IMR-90 (cell line): ENCODE results near the gene TLR9. TPM values are rescaled to one million over a fixed set of nuclear protein-coding genes. Genes with fewer than 3 reads are reported as not detected.

ENCODE experiments used
- ATAC-seq: fragments of 200-7000 bp; cut with Tn5 transposase; 2 replicates; pipeline ENCODE4 v1.9.1; 2020; ENCODE audit warnings: low read depth, mild to moderate bottlenecking, moderate library complexity
- BruUV-seq: library from RNA; stranded (reverse); fragments of 400-500 nt; replicated peaks from 2 replicates; lab custom pipeline; 2021; lab: Mats Ljungman, UMichigan
- CTCF ChIA-PET: fragments of 300-600 bp; formaldehyde crosslinking; extraction: SDS; loops from one replicate; lab custom pipeline; 2021; ENCODE audit warnings: antibody characterized with exemption; lab: Yijun Ruan, JAX
- POLR2A ChIA-PET: fragments of 300-600 bp; sonication (Branson Sonifier 250); formaldehyde crosslinking; loops from one replicate; lab custom pipeline; 2022; ENCODE audit warnings: antibody characterized with exemption; ENCODE audit not compliant: unreplicated experiment; lab: Charles Lee
- DNase-seq: peaks from one replicate; pipeline ENCODE4 v3.0.0; 2013
- H2AFZ ChIP-seq: replicated peaks from 2 replicates; pipeline ENCODE3; 2013; ENCODE audit warnings: low read length, mild to moderate bottlenecking; ENCODE audit not compliant: poor library complexity
- H2AK5ac ChIP-seq: 2 replicates; pipeline ENCODE4 v1.6.1; 2013; ENCODE audit warnings: low read depth, low read length, inconsistent platforms
- H2AK9ac ChIP-seq: replicated peaks from 2 replicates; pipeline ENCODE3; 2013; ENCODE audit warnings: mild to moderate bottlenecking, low read depth, low read length, moderate library complexity; ENCODE audit not compliant: poor library complexity
- H2BK120ac ChIP-seq: 2 replicates; pipeline ENCODE4 v1.6.1; 2013; ENCODE audit warnings: low read depth, low read length, inconsistent platforms
- H2BK15ac ChIP-seq: 3 replicates; pipeline ENCODE4 v1.6.1; 2013; ENCODE audit warnings: low read depth, low read length, inconsistent platforms
- H2BK20ac ChIP-seq: 2 replicates; pipeline ENCODE4 v1.6.1; 2013; ENCODE audit warnings: low read depth, mild to moderate bottlenecking, inconsistent platforms, low read length, moderate library complexity
- H2BK5ac ChIP-seq: 2 replicates; pipeline ENCODE4 v1.6.1; 2013; ENCODE audit warnings: mild to moderate bottlenecking, low read depth, low read length, inconsistent platforms; ENCODE audit not compliant: poor library complexity, severe bottlenecking
- H3K14ac ChIP-seq: replicated peaks from 2 replicates; pipeline ENCODE4 v1.6.1; 2013; ENCODE audit warnings: low read depth, low read length, inconsistent platforms
- H3K18ac ChIP-seq: 2 replicates; pipeline ENCODE4 v1.6.1; 2013; ENCODE audit warnings: low read depth, low read length, control low read depth
- H3K23ac ChIP-seq: 2 replicates; pipeline ENCODE4 v1.6.1; 2013; ENCODE audit warnings: low read depth, low read length, inconsistent platforms
- H3K27ac ChIP-seq: 2 replicates; pipeline ENCODE4 v1.5.1; 2013; ENCODE audit warnings: mild to moderate bottlenecking, control low read depth, low read length; ENCODE audit not compliant: insufficient read depth
- H3K27me3 ChIP-seq: 2 replicates; pipeline ENCODE4 v1.6.1; 2013; ENCODE audit warnings: low read length; ENCODE audit not compliant: control insufficient read depth, insufficient read depth
- H3K36me3 ChIP-seq: 2 replicates; pipeline ENCODE4 v1.6.1; 2013; ENCODE audit warnings: low read length, mixed read lengths; ENCODE audit not compliant: control insufficient read depth, insufficient read depth
- H3K4ac ChIP-seq: 2 replicates; pipeline ENCODE4 v1.6.1; 2013; ENCODE audit warnings: low read depth, low read length, inconsistent platforms
- H3K4me1 ChIP-seq: 2 replicates; pipeline ENCODE4 v1.6.1; 2013; ENCODE audit warnings: low read length, mixed read lengths; ENCODE audit not compliant: control insufficient read depth, insufficient read depth
- H3K4me2 ChIP-seq: 2 replicates; pipeline ENCODE4 v1.6.1; 2013; ENCODE audit warnings: low read depth, mild to moderate bottlenecking, control low read depth, low read length, moderate library complexity
- H3K4me3 ChIP-seq: 2 replicates; pipeline ENCODE4 v1.5.1; 2013; ENCODE audit warnings: low read depth, mild to moderate bottlenecking, control low read depth, low read length, moderate library complexity; ENCODE audit not compliant: insufficient read depth
- H3K56ac ChIP-seq: 2 replicates; pipeline ENCODE4 v1.6.1; 2013; ENCODE audit warnings: low read length, inconsistent platforms; ENCODE audit not compliant: insufficient read depth; ENCODE audit errors: extremely low read depth
- H3K79me1 ChIP-seq, 2 experiments: 2 replicates each; pipeline ENCODE4 v1.6.1; 2013; ENCODE audit warnings: low read length in 2 of 2, inconsistent platforms in 1 of 2, low read depth in 1 of 2
- H3K9ac ChIP-seq: 2 replicates; pipeline ENCODE4 v1.6.1; 2013; ENCODE audit warnings: low read depth, low read length, control low read depth
- H3K9me1 ChIP-seq: 2 replicates; pipeline ENCODE4 v1.6.1; 2013; ENCODE audit warnings: low read length, inconsistent platforms; ENCODE audit not compliant: insufficient read depth
- H3K9me3 ChIP-seq: 2 replicates; pipeline ENCODE4 v1.6.1; 2013; ENCODE audit warnings: low read length; ENCODE audit not compliant: control insufficient read depth, insufficient read depth
- H4K20me1 ChIP-seq: 2 replicates; pipeline ENCODE4 v1.6.1; 2013; ENCODE audit warnings: low read length, inconsistent platforms; ENCODE audit not compliant: insufficient read depth
- H4K5ac ChIP-seq: 2 replicates; pipeline ENCODE4 v1.6.1; 2013; ENCODE audit warnings: mild to moderate bottlenecking, low read depth, low read length, control low read depth
- H4K8ac ChIP-seq, 2 experiments: 2 replicates each; pipeline ENCODE4 v1.6.1; 2013; ENCODE audit warnings: low read depth in 2 of 2, low read length in 2 of 2, control low read depth in 1 of 2, inconsistent platforms in 1 of 2
- H4K91ac ChIP-seq: 2 replicates; pipeline ENCODE4 v1.6.1; 2013; ENCODE audit warnings: low read depth, low read length, inconsistent platforms; ENCODE audit not compliant: insufficient read depth
- BHLHE40 ChIP-seq: fragments of 150-350 bp; IDR thresholded peaks from 2 replicates; pipeline ENCODE4 v1.6.1; 2016; ENCODE audit warnings: mild to moderate bottlenecking, low read depth, low read length
- CEBPB ChIP-seq: IDR thresholded peaks from 2 replicates; pipeline ENCODE4 v1.6.1; 2012; ENCODE audit warnings: low read depth, low read length, improper control_type of control experiment
- CHD1 ChIP-seq: IDR thresholded peaks from 2 replicates; pipeline ENCODE4 v1.6.1; 2012; ENCODE audit warnings: low read depth, low read length, improper control_type of control experiment
- CTCF ChIP-seq: conservative IDR thresholded peaks from 2 replicates; pipeline ENCODE4 v1.5.1; 2012; ENCODE audit warnings: mild to moderate bottlenecking, low read depth, low read length, improper control_type of control experiment
- MXI1 ChIP-seq: IDR thresholded peaks from 2 replicates; pipeline ENCODE4 v1.6.1; 2012; ENCODE audit warnings: low read depth, mild to moderate bottlenecking, low read length, moderate library complexity, borderline replicate concordance
- POLR2A ChIP-seq: IDR thresholded peaks from 2 replicates; pipeline ENCODE4 v1.6.1; 2012; ENCODE audit warnings: mild to moderate bottlenecking, low read depth, low read length
- RFX5 ChIP-seq: IDR thresholded peaks from 2 replicates; pipeline ENCODE4 v1.8.0; 2012; ENCODE audit warnings: low read depth, mild to moderate bottlenecking, low read length, moderate library complexity
- USF2 ChIP-seq: fragments of 150-350 bp; IDR thresholded peaks from 2 replicates; pipeline ENCODE4 v1.6.1; 2017; ENCODE audit warnings: mild to moderate bottlenecking, antibody characterized with exemption, low read length, low read depth
- WGBS, 2 experiments: methylation state at CpG; one replicate each; pipeline versions ENCODE4 v1.1.5 to v1.1.7; 2013; ENCODE audit warnings: missing lambda C conversion rate in 2 of 2; ENCODE audit not compliant: insufficient read length in 1 of 2; ENCODE audit errors: extremely low coverage in 2 of 2; 5-methylcytosine and 5-hydroxymethylcytosine counted together
- dilution Hi-C: fragments of 300-500 bp; cut with HindIII; formaldehyde crosslinking; loops from one replicate; pipeline ENCODE4 v1.14.3; 2018; ENCODE audit warnings: low sequenced_read_pairs; ENCODE audit not compliant: unreplicated experiment
- in situ Hi-C: fragments of 300-500 bp; cut with MboI; formaldehyde crosslinking; loops from 3 replicates; pipeline ENCODE4 v1.14.3; 2019; ENCODE audit warnings: low sequenced_read_pairs, inconsistent platforms, mixed read lengths
- intact Hi-C: fragments of 100-400 bp; cut with micrococcal nuclease; formaldehyde crosslinking; loops from 2 replicates; pipeline ENCODE4 v1.10.0; 2022
- polyA plus RNA-seq, 3 experiments: library from polyadenylated mRNA; depleted of rRNA; stranded (reverse); fragments of >200 nt; gene quantifications; 2 replicates each; pipeline ENCODE4 v1.2.3, GENCODE V29; 2012; ENCODE audit warnings: low replicate concordance in 1 of 3
- total RNA-seq: library from RNA; depleted of rRNA; stranded (reverse); fragments of >200 nt; gene quantifications from 2 replicates; pipeline ENCODE4 v1.2.3, GENCODE V29; 2012

Gene TLR9
- total and polyA plus RNA-seq, 2 of the 4 experiments (the other 2 are of a cell fraction): not detected

GRCh38 chr3:52218937-52219650, 6.4 kb downstream of the TLR9 start:
- TF ChIP-seq CHD1: no peak
- TF ChIP-seq POLR2A: no peak
- no peak for TF ChIP-seq RFX5
- no peak for TF ChIP-seq BHLHE40
- no peak for TF ChIP-seq MXI1
- no peak for TF ChIP-seq CEBPB
- TF ChIP-seq CTCF: no peak
- TF ChIP-seq USF2: peak; percentile 42
- Histone ChIP-seq H3K18ac (no peak overlapping the region), H3K4me2 (no peak overlapping the region), H3K9me1 (peaks cover 16% of the 10 kb centered on the region), H4K20me1 (peaks cover 15% of the 10 kb centered on the region), H3K27ac (no peak overlapping the region), H3K56ac (no peak overlapping the region), H2BK20ac (no peak overlapping the region), H3K14ac (no peak overlapping the region), H3K23ac (no peak overlapping the region), H3K4me1 (peaks cover 8% of the 10 kb centered on the region), H3K4me3 (no peak overlapping the region), H2BK5ac (no peak overlapping the region), H2BK120ac (no peak overlapping the region), H4K91ac (no peak overlapping the region), H2AK5ac (no peak overlapping the region), H3K27me3 (no peaks in the 10 kb centered on the region), H3K9ac (no peak overlapping the region), H4K5ac (no peak overlapping the region), H3K79me1 (peaks cover 0 to 6% of the 10 kb centered on the region in 2 experiments; a peak in 1 of 4 replicates), H4K8ac (no peak overlapping the region), H2BK15ac (no peak overlapping the region), H3K4ac (no peak overlapping the region), H3K36me3 (peaks cover 17% of the 10 kb centered on the region), H3K9me3 (no peaks in the 10 kb centered on the region), H2AK9ac (peak overlapping the region; percentile 42), H2AFZ (no peak overlapping the region)
- dilution Hi-C loops: no loop called here
- ChIA-PET POLR2A (no interaction called here), CTCF (interaction anchor here (0.6 to 0.7 kb wide), 3 partner anchors 11 to 37 kb away, joined by 3 to 7 read pairs (median 6); no protein-coding TSS in a partner anchor)
- DNase-seq (no peak), ATAC-seq (no peak)
- WGBS, 2 experiments: no CpG with 5 or more reads among the region's 6 CpGs
- in situ Hi-C loops: no loop called here
- no TSS peak for BruUV-seq
- intact Hi-C loops: no loop called here
